Stimulated activated CD4-positive, alpha-beta T cell treated with anti-CD3 and anti-CD28 coated beads, TNF-alpha, amount 100 ng/mL, for 48 hours (primary cell): Measurements from ENCODE around the gene SNAPIN.
A peak's percentile ranks its signal among the peaks of the same experiment; 100 is the strongest.
"Not testable (repeated sequence)": the region's sequence is repeated elsewhere in the genome, so short reads cannot be mapped to it uniquely, and the experiment has no call there.

Experiments used
- DNase-seq, 3 donors: peaks; one replicate each; pipeline ENCODE4 v3.0.0-alpha.2; 2020; ENCODE audit warnings: low read depth in 3 of 3

SNAPIN gene

GRCh38 chr1:153647346-153647714, 11.2 kb upstream of the SNAPIN start:
- DNase-seq: no peak

GRCh38 chr1:153648000-153648643, 10.4 kb upstream of the SNAPIN start:
- DNase-seq: no peak

- no peak for DNase-seq
Observed at GRCh38 chr1:153649137-153649862, 9.2 kb upstream of the SNAPIN start.

- no peak for DNase-seq
Observed at GRCh38 chr1:153649863-153650235, 8.7 kb upstream of the SNAPIN start.

- DNase-seq: no peak
Observed at GRCh38 chr1:153651771-153652170, 6.7 kb upstream of the SNAPIN start.

- no peak for DNase-seq
Observed at GRCh38 chr1:153652805-153653500, 5.5 kb upstream of the SNAPIN start.

- DNase-seq: no peak
Observed at GRCh38 chr1:153655333-153655732, 3.2 kb upstream of the SNAPIN start.

- DNase-seq: no peak
Observed at GRCh38 chr1:153659175-153659534, 652 bp downstream of the SNAPIN start.

GRCh38 chr1:153659656-153660055, 1.2 kb downstream of the SNAPIN start:
- DNase-seq: no peak

GRCh38 chr1:153661111-153661708, 2.7 kb downstream of the SNAPIN start:
- no peak for DNase-seq

- DNase-seq: no peak
Observed at GRCh38 chr1:153662269-153662668, 3.8 kb downstream of the SNAPIN start.

GRCh38 chr1:153663211-153663610, 4.7 kb downstream of the SNAPIN start:
- no peak for DNase-seq

GRCh38 chr1:153667439-153667838, 8.9 kb downstream of the SNAPIN start:
- no peak for DNase-seq

- DNase-seq: not testable (repeated sequence)
Observed at GRCh38 chr1:153668672-153669071, 10.2 kb downstream of the SNAPIN start.

- DNase-seq: no peak
Observed at GRCh38 chr1:153669606-153670005, 11.1 kb downstream of the SNAPIN start.

GRCh38 chr1:153670257-153670858, 11.9 kb downstream of the SNAPIN start:
- peak in 1 of 3 donors; percentile 35 for DNase-seq

GRCh38 chr1:153670859-153671627, 12.5 kb downstream of the SNAPIN start, which contains the start of gene ILF2:
Gene ILF2, minus strand, starts transcription at chr1:153670993. Its CDS starts 71 bp downstream, at chr1:153670922.
- peak; percentile 85 to 96 (median 94) for DNase-seq

- DNase-seq: peak in 1 of 3 donors; percentile 43
Observed at GRCh38 chr1:153671628-153672353, 13.3 kb downstream of the SNAPIN start.

- no peak for DNase-seq
Observed at GRCh38 chr1:153673511-153673910, 15.0 kb downstream of the SNAPIN start.

GRCh38 chr1:153677718-153678518, 19.4 kb downstream of the SNAPIN start:
- DNase-seq: peak in 1 of 3 donors; percentile 33
